Measurements from ENCODE around the gene C5orf15.
"Not testable (repeated sequence)": the region's sequence is repeated elsewhere in the genome, so short reads cannot be mapped to it uniquely, and the experiment has no call there.

C5orf15 gene

GRCh38 chr5:133941456-133942196 lies 26.8 kb downstream of the C5orf15 start:
- H3K27ac ChIP-seq, result no peak overlapping the region
- DNase-seq (ENCODE audit: low read depth, low spot score), result no peak

GRCh38 chr5:133939668-133940067 lies 28.8 kb downstream of the C5orf15 start:
- DNase-seq (ENCODE audit: low read depth, low spot score), result no peak
- H3K27ac ChIP-seq, result no peak overlapping the region

GRCh38 chr5:133938929-133939328 lies 29.5 kb downstream of the C5orf15 start:
- no peak overlapping the region for H3K27ac ChIP-seq

GRCh38 chr5:133938039-133938821 lies 30.2 kb downstream of the C5orf15 start:
- H3K27ac ChIP-seq, result no peak overlapping the region
- DNase-seq (ENCODE audit: low read depth, low spot score), result no peak

More at GRCh38 chr5:133938929-133939328, 29.5 kb downstream of the C5orf15 start:
- no peak for DNase-seq (ENCODE audit: low read depth, low spot score)

GRCh38 chr5:133937628-133938027 lies 30.8 kb downstream of the C5orf15 start:
- H3K27ac ChIP-seq; DNase-seq (ENCODE audit: low read depth, low spot score): not testable (repeated sequence)

- no peak for DNase-seq (ENCODE audit: low read depth, low spot score)
- H3K27ac ChIP-seq, result no peak overlapping the region
Observed at GRCh38 chr5:133936651-133937015, 31.8 kb downstream of the C5orf15 start.

- DNase-seq (ENCODE audit: low read depth, low spot score), result not testable (repeated sequence)
Observed at GRCh38 chr5:133935991-133936650, 32.3 kb downstream of the C5orf15 start.

GRCh38 chr5:133935667-133935940 lies 32.8 kb downstream of the C5orf15 start:
- no peak for DNase-seq (ENCODE audit: low read depth, low spot score)
- no peak overlapping the region for H3K27ac ChIP-seq

More at GRCh38 chr5:133935991-133936650, 32.3 kb downstream of the C5orf15 start:
- H3K27ac ChIP-seq, result not testable (repeated sequence)

- no peak for DNase-seq (ENCODE audit: low read depth, low spot score)
- no peak overlapping the region for H3K27ac ChIP-seq
Observed at GRCh38 chr5:133934822-133935666, 33.4 kb downstream of the C5orf15 start.

- DNase-seq (ENCODE audit: low read depth, low spot score), result no peak
- no peak overlapping the region for H3K27ac ChIP-seq
Observed at GRCh38 chr5:133934311-133934710, 34.1 kb downstream of the C5orf15 start.

- DNase-seq (ENCODE audit: low read depth, low spot score), result no peak
- H3K27ac ChIP-seq, result no peak overlapping the region
Observed at GRCh38 chr5:133933670-133934295, 34.6 kb downstream of the C5orf15 start.

GRCh38 chr5:133933169-133933509 lies 35.3 kb downstream of the C5orf15 start:
- no peak for DNase-seq (ENCODE audit: low read depth, low spot score)
- H3K27ac ChIP-seq, result no peak overlapping the region

- no peak overlapping the region for H3K27ac ChIP-seq
- no peak for DNase-seq (ENCODE audit: low read depth, low spot score)
Observed at GRCh38 chr5:133932441-133933168, 35.8 kb downstream of the C5orf15 start.

GRCh38 chr5:133931546-133931945 lies 36.9 kb downstream of the C5orf15 start:
- no peak for DNase-seq (ENCODE audit: low read depth, low spot score)
- no peak overlapping the region for H3K27ac ChIP-seq

GRCh38 chr5:133930813-133931090 lies 37.7 kb downstream of the C5orf15 start:
- DNase-seq (ENCODE audit: low read depth, low spot score), result no peak
- no peak overlapping the region for H3K27ac ChIP-seq

- DNase-seq (ENCODE audit: low read depth, low spot score), result no peak
- no peak overlapping the region for H3K27ac ChIP-seq
Observed at GRCh38 chr5:133930061-133930812, 38.2 kb downstream of the C5orf15 start.

- DNase-seq (ENCODE audit: low read depth, low spot score), result no peak
- H3K27ac ChIP-seq, result no peak overlapping the region
Observed at GRCh38 chr5:133928587-133929393, 39.6 kb downstream of the C5orf15 start.
